Lower leg skin (tissue), 3 donors: Measurements from ENCODE around the gene CHN2.

Experiments used
- POLR2A ChIP-seq, 2 donors: fragments of 450-650 bp; IDR thresholded peaks; one replicate each; pipeline ENCODE4 v1.6.1; 2016 to 2017; ENCODE audit warnings: antibody characterized with exemption in 2 of 2, mild to moderate bottlenecking in 1 of 2, moderate library complexity in 1 of 2
- TF ChIP-seq, protein P1 (sequence below), 3 donors: fragments of 450-650 bp; IDR thresholded peaks; one replicate each; pipeline ENCODE4 v1.5.1; 2016; ENCODE audit warnings: antibody characterized with exemption in 3 of 3, mild to moderate bottlenecking in 3 of 3, moderate library complexity in 2 of 3

DNA sequence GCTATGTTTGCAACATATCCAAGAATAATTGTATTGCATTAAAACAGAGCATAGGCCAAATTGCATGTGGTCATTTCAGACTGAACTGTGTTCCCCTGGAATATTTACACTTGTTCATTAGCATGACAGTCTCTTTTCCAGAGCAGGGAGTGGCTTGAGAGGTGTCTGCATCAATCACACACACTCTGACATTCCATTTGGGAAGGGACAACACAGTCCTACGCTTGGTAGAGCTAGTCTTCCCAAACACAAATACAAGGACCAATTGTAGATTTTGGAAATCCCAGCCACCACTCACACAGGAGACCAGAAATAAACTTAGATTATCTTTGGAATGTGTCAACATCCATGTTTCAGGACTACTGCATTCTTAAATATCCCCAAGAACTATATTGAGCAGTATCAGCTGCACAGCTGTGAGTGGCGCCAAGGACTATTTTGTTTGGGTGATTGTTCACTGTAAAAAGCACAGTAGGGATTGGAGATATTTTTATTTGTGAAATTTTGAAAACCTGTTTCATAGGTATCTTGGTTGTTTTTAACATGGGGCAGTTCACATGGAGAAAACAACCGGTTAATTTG, 275.5 kb downstream of the CHN2 start:
- TF ChIP-seq, protein P1, sequence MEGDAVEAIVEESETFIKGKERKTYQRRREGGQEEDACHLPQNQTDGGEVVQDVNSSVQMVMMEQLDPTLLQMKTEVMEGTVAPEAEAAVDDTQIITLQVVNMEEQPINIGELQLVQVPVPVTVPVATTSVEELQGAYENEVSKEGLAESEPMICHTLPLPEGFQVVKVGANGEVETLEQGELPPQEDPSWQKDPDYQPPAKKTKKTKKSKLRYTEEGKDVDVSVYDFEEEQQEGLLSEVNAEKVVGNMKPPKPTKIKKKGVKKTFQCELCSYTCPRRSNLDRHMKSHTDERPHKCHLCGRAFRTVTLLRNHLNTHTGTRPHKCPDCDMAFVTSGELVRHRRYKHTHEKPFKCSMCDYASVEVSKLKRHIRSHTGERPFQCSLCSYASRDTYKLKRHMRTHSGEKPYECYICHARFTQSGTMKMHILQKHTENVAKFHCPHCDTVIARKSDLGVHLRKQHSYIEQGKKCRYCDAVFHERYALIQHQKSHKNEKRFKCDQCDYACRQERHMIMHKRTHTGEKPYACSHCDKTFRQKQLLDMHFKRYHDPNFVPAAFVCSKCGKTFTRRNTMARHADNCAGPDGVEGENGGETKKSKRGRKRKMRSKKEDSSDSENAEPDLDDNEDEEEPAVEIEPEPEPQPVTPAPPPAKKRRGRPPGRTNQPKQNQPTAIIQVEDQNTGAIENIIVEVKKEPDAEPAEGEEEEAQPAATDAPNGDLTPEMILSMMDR (IDR thresholded peaks at IDR 0.05) = no peak
- no peak for TF ChIP-seq POLR2A (IDR thresholded peaks at IDR 0.05)
